Small intestine (tissue), 7 donors: ENCODE measurements around the gene ABCC1. TPM values are rescaled to one million over a fixed set of nuclear protein-coding genes. Genes with fewer than 3 reads are reported as not detected.

Experiments used
- DNase-seq, 2 donors: peaks; one replicate each; pipeline versions ENCODE4 v3.0.0 to v3.0.0-alpha.2; 2013
- FAIRE-seq: peaks from 2 replicates; lab custom pipeline; 2012; peaks lifted over from hg19 to GRCh38; lab: Jason Lieb, UNC
- H3K27ac ChIP-seq, 3 donors: one replicate each; pipeline ENCODE4 v1.5.1; 2013; ENCODE audit warnings: low read length in 2 of 3, mild to moderate bottlenecking in 2 of 3, control low read depth in 1 of 3, inconsistent platforms in 1 of 3, low read depth in 1 of 3, moderate library complexity in 1 of 3
- H3K27me3 ChIP-seq, 3 donors: one replicate each; pipeline ENCODE4 v1.6.1; 2013; ENCODE audit warnings: low read length in 3 of 3, inconsistent platforms in 1 of 3; ENCODE audit not compliant: control insufficient read depth in 3 of 3, insufficient read depth in 3 of 3
- H3K36me3 ChIP-seq, 3 donors: one replicate each; pipeline ENCODE4 v1.6.1; 2013; ENCODE audit warnings: low read length in 3 of 3, inconsistent platforms in 1 of 3, low read depth in 1 of 3, mild to moderate bottlenecking in 1 of 3, moderate library complexity in 1 of 3; ENCODE audit not compliant: control insufficient read depth in 3 of 3, insufficient read depth in 2 of 3
- H3K4me1 ChIP-seq, 3 donors: one replicate each; pipeline ENCODE4 v1.6.1; 2013; ENCODE audit warnings: low read length in 2 of 3, inconsistent platforms in 1 of 3, low read depth in 1 of 3, mild to moderate bottlenecking in 1 of 3, moderate library complexity in 1 of 3; ENCODE audit not compliant: control insufficient read depth in 3 of 3, insufficient read depth in 2 of 3
- H3K4me3 ChIP-seq, 3 donors: one replicate each; pipeline ENCODE4 v1.5.1; 2013; ENCODE audit warnings: low read length in 3 of 3, control low read depth in 1 of 3, inconsistent platforms in 1 of 3, low read depth in 1 of 3, mild to moderate bottlenecking in 1 of 3, moderate library complexity in 1 of 3
- H3K9me3 ChIP-seq, 2 donors: one replicate each; pipeline ENCODE4 v1.6.1; 2013; ENCODE audit warnings: low read depth in 1 of 2, low read length in 1 of 2; ENCODE audit not compliant: control insufficient read depth in 2 of 2, insufficient read depth in 1 of 2
- WGBS, 3 donors: extraction: QIAGEN DNeasy Blood & Tissue Kit; methylation state at CpG; one replicate each; pipeline ENCODE4 v1.1.7; 2013; 5-methylcytosine and 5-hydroxymethylcytosine counted together
- polyA plus RNA-seq, 4 donors: library from polyadenylated mRNA; stranded (reverse) in 3 of 4; unstranded in 1 of 4; fragments of 200-250 nt in 3 of 4; fragments of 120-200 nt in 1 of 4; gene quantifications; one replicate each; pipeline versions ENCODE4 v1.2.1 to v1.2.3, GENCODE V29; 2013
- donor health status: healthy with polysubstance abuse.
- donor health status: control.
- donor health status: control.
- donor health status: Bipolar disorder and iron deficiency.
- donor health status: healthy.

ABCC1 gene
- polyA plus RNA-seq, 4 donors: 0.54 to 12.4 (median 4.1) TPM

DNA sequence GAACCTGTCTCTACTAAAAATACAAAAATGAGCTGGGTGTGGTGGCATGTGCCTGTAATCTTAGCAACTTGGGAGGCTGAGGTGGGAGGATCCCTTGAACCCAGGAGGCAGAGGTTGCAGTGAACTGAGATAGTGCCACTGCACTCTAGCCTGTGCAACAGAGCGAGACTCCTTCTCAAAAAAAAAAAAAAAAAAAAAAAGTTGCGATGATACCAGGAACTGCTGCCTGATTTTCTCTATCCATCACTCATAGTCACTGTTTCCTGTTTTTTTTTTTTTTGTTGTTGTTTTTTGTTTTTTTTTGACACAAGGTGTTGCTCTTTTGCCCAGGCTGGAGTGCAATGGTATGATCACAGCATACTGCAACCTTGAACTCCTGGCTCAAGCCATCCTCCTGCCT lies 59.2 kb downstream of the ABCC1 start:
- H3K27ac ChIP-seq: no peak overlapping the region
- H3K27me3 ChIP-seq: no peaks in the 10 kb centered on the region
- DNase-seq (no peak), FAIRE-seq (no peak)
- WGBS, 3 donors: 86 to 100% (median 93%) methylated on average over 1 to 2 of the region's 2 CpGs
- no peaks in the 10 kb centered on the region for H3K9me3 ChIP-seq
- no peak overlapping the region for H3K4me3 ChIP-seq
- H3K36me3 ChIP-seq: peaks cover 0 to 13% (median 8%) of the 10 kb centered on the region in 3 donors
- peaks cover 0 to 3% (median 0%) of the 10 kb centered on the region in 3 donors for H3K4me1 ChIP-seq

DNA sequence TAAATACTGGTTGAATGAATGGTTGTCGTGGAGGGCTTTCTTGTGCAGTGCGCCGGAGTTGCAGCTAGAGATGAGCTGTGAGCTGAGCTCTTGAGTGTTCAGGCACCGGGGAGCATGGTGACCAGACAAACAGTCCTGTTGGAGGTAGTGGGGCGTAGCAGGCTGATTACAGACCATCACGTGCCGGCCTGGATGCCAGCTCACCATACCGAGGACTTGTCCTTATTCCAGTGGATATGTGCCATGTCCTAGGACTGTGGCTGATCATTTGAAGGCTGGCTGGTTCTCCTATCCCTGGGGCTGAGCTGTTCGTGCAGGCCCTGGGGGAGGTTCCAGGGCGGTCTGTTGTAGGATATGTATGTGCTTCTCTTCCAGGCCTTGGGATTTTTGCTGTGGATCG lies 60.0 kb downstream of the ABCC1 start:
- WGBS, 3 donors: 93 to 96% (median 94%) methylated on average over 11 of the region's 11 CpGs
- peaks cover 0 to 3% (median 0%) of the 10 kb centered on the region in 3 donors for H3K4me1 ChIP-seq
- no peak for DNase-seq
- H3K27me3 ChIP-seq: no peaks in the 10 kb centered on the region
- no peak overlapping the region for H3K27ac ChIP-seq
- no peaks in the 10 kb centered on the region for H3K9me3 ChIP-seq
- no peak for FAIRE-seq
- no peak overlapping the region for H3K4me3 ChIP-seq
- H3K36me3 ChIP-seq: peaks cover 0 to 13% (median 8%) of the 10 kb centered on the region in 3 donors

DNA sequence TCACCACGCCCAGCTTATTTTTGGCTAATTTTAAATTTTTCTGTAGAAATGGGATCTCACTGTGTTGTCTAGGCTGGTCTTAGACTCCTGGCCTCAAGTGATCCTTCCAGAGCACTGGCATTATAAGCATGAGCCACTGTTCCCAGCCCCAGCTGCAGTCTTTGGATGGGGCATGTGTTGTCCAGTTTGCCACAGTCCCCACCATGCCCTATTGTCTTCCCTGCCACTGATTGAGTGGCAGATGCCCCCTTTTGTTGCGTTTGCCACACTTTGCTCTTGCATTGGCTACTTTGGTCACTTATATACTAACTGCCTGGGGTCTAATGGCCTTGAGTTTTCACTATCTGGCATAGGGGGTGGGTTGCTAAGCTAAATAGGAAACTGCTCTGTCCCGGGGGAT lies 60.8 kb downstream of the ABCC1 start:
- H3K36me3 ChIP-seq: peaks cover 0 to 15% (median 8%) of the 10 kb centered on the region in 3 donors
- WGBS, 3 donors: 95 to 97% (median 97%) methylated on average over 3 of the region's 3 CpGs

DNA sequence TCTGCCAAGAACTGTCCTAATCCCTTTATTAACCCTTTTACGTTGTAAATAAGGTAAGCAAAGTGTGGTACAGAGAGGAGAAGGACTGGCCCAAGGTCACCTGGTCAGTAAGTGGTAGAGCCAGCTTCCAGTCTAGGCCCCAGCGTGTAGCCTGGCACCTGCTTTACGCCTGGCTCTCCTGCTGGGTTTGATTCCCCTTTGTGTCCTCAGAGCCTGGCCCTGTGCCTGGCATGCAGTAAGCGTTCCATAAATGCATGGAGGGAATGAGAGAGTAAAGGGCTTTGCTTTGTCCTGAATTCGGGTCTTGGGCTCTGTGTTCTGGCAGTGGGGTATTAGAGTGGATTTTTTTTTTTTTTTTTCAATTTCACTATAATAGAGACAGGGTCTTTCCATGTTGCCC lies 62.7 kb downstream of the ABCC1 start:
- Histone ChIP-seq H3K36me3 (peaks cover 3 to 19% (median 15%) of the 10 kb centered on the region in 3 donors), H3K4me3 (no peak overlapping the region), H3K27ac (no peak overlapping the region), H3K4me1 (no peaks in the 10 kb centered on the region), H3K9me3 (no peaks in the 10 kb centered on the region), H3K27me3 (no peaks in the 10 kb centered on the region)
- 92 to 98% (median 96%) methylated on average over 5 of the region's 5 CpGs for WGBS, 3 donors
- FAIRE-seq (no peak), DNase-seq (no peak)

More for the DNA sequence above, 60.8 kb downstream of the ABCC1 start:
- H3K4me3 ChIP-seq: no peak overlapping the region
- H3K27ac ChIP-seq: no peak overlapping the region
- DNase-seq (no peak), FAIRE-seq (no peak)
- no peaks in the 10 kb centered on the region for H3K27me3 ChIP-seq
- H3K9me3 ChIP-seq: no peaks in the 10 kb centered on the region
- H3K4me1 ChIP-seq: no peaks in the 10 kb centered on the region

DNA sequence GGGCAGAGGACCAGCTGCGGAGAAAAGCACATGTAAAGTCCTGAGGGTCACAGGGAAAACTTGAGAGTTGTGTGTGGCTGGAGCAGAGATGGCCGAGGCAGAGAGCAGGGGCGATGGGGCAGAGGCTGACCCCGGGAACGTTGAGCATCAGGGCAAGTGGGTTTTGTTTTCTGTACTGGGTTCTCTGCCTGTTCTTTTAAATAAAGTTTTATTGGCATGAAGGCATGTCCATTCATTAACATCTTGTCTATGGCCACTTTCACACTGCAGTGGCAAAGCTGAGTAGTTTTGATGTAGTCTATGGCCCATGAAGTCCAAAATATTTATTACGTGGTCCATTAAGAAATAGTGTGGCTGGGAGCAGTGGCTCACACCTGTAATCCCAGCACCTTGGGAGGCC lies 64.4 kb downstream of the ABCC1 start:
- Histone ChIP-seq H3K9me3 (no peaks in the 10 kb centered on the region), H3K27ac (no peak overlapping the region), H3K27me3 (no peaks in the 10 kb centered on the region), H3K36me3 (peaks cover 3 to 25% (median 15%) of the 10 kb centered on the region in 3 donors), H3K4me3 (no peak overlapping the region), H3K4me1 (no peaks in the 10 kb centered on the region)
- DNase-seq: no peak
- FAIRE-seq: no peak
- 85 to 97% (median 92%) methylated on average over 6 of the region's 6 CpGs for WGBS, 3 donors

DNA sequence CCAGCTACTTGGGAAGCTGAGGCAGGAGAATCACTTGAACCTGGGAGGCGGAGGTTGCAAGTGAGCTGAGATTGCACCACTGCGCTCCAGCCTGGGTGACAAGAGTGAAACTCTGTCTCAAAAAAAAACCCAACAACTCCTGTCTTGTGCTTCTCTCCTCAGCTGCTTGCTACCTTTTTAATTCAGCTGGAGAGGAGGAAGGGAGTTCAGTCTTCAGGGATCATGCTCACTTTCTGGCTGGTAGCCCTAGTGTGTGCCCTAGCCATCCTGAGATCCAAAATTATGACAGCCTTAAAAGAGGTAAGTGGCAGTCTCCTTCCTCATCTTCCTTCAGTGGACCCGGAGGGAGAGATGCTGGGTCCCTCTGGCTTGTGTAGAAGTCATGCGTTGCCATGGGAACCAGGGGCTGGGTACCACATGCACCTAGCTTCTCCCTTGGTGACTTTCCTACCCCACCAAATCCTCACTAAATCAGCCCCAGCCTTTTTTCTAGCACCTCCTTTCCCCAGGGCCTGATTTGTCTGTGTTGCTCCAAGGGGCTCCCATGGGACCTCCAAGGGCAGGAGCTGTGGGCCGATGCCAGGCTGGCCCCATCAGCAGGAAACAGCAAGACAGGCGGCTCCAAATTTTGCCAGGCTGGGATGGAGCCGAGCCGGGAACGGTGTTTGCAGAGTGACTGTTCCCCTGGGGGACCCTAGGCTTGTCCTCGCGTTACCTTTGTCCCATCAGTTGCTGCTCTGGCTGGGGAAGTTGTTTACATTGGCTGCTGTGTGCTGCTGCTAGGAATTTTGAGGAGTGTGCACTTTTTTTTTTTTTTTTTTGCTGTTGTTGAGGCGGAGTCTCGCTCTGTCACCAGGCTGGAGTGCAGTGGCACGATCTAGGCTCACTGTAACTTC lies 65.2 kb downstream of the ABCC1 start:
- Histone ChIP-seq H3K4me1 (no peaks in the 10 kb centered on the region), H3K36me3 (peaks cover 3 to 27% (median 11%) of the 10 kb centered on the region in 3 donors), H3K4me3 (no peak overlapping the region), H3K27ac (peak overlapping the region in 1 of 3 donors; percentile 52), H3K27me3 (no peaks in the 10 kb centered on the region), H3K9me3 (no peaks in the 10 kb centered on the region)
- FAIRE-seq: no peak
- no peak for DNase-seq
- WGBS, 3 donors: 53 to 59% (median 54%) methylated on average over 12 to 14 of the region's 14 CpGs

DNA sequence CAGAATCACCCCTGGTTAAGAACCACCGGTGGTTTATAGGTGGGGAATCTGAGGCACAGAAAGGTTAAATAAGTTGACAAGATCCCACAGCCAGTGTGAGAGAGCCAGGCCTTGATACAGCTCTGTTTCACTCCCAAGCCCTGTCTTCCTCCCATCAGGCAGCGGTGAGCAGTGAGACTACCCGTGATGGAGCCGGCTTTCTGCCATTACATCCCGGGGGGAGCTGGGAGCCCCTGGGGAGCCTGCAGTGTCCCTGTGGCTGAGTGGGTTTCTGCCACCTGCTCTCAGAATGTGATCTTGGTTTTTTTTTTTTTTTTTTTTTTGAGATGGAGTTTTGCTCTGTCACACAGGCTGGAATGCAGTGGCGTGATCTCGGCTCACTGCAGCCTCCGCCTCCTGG lies 66.4 kb downstream of the ABCC1 start:
- Histone ChIP-seq H3K27ac (no peak overlapping the region), H3K27me3 (no peaks in the 10 kb centered on the region), H3K4me1 (no peaks in the 10 kb centered on the region), H3K36me3 (peaks cover 3 to 26% (median 11%) of the 10 kb centered on the region in 3 donors), H3K4me3 (no peak overlapping the region), H3K9me3 (no peaks in the 10 kb centered on the region)
- FAIRE-seq (no peak), DNase-seq (no peak)
- WGBS, 3 donors: 90 to 93% (median 91%) methylated on average over 8 of the region's 8 CpGs

DNA sequence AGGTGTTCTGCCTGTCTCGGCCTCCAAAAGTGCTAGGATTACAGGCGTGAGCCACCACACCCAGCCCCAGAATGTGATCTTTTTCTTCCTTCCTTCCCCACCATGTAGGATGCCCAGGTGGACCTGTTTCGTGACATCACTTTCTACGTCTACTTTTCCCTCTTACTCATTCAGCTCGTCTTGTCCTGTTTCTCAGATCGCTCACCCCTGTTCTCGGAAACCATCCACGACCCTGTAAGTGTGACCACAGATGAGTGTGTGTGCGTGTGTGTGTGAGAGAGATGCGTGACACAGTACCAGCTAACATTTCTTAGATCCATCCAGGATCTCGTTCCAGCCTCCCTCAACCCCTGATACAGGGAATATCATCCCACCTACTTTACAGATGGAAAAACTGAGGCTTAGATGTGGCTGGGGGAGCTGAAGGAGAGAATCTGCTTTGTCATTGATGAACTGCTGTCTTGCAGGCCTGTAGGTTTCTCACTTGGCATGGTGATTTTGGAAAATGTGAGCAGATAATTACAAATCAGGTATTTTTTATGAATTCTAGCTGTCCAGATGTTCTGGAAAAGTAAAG lies 67.1 kb downstream of the ABCC1 start:
- 91 to 93% (median 92%) methylated on average over 11 of the region's 11 CpGs for WGBS, 3 donors
- DNase-seq (no peak), FAIRE-seq (no peak)
- Histone ChIP-seq H3K9me3 (no peaks in the 10 kb centered on the region), H3K4me1 (no peaks in the 10 kb centered on the region), H3K27me3 (no peaks in the 10 kb centered on the region), H3K36me3 (peaks cover 3 to 26% (median 10%) of the 10 kb centered on the region in 3 donors), H3K4me3 (no peak overlapping the region), H3K27ac (no peak overlapping the region)
